Fibroblast of lung (primary cell): ENCODE data around the gene WBP11. TPM values are rescaled to one million over a fixed set of nuclear protein-coding genes. Genes with fewer than 3 reads are reported as not detected.

Source experiments
- DNase-seq, 2 donors: peaks; one replicate each; pipeline versions ENCODE4 v3.0.0 to v3.0.0-alpha.2; 2010; ENCODE audit warnings: low read depth in 2 of 2
- H2AFZ ChIP-seq: 2 replicates; pipeline ENCODE4 v1.5.1; 2012; ENCODE audit warnings: low read length, control low read depth, inconsistent platforms
- H3K27ac ChIP-seq: 2 replicates; pipeline ENCODE4 v1.5.1; 2011; ENCODE audit warnings: low read length, control low read depth; ENCODE audit not compliant: insufficient read depth
- H3K27me3 ChIP-seq: 2 replicates; pipeline ENCODE4 v1.5.1; 2011; ENCODE audit warnings: mild to moderate bottlenecking, low read length; ENCODE audit not compliant: control insufficient read depth, insufficient read depth
- H3K36me3 ChIP-seq: 2 replicates; pipeline ENCODE4 v1.5.1; 2011; ENCODE audit warnings: low read length; ENCODE audit not compliant: control insufficient read depth, insufficient read depth
- H3K4me1 ChIP-seq: 2 replicates; pipeline ENCODE4 v1.5.1; 2011; ENCODE audit warnings: low read length; ENCODE audit not compliant: control insufficient read depth, insufficient read depth; ENCODE audit errors: extremely low read depth
- H3K4me2 ChIP-seq: 2 replicates; pipeline ENCODE4 v1.5.1; 2011; ENCODE audit warnings: low read length, control low read depth; ENCODE audit not compliant: insufficient read depth; ENCODE audit errors: extremely low read depth
- H3K4me3 ChIP-seq, 4 experiments: fragments of 200-600 bp in 1 of 4; sonication (generic) in 1 of 4; replicated peaks in 1 of 4; 2 replicates each; pipeline ENCODE4 v1.5.1; 2011 to 2016; ENCODE audit warnings: low read length in 4 of 4, low read depth in 3 of 4, mild to moderate bottlenecking in 3 of 4, control low read depth in 2 of 4, inconsistent platforms in 1 of 4, mixed read lengths in 1 of 4; ENCODE audit not compliant: insufficient read depth in 1 of 4; ENCODE audit errors: control extremely low read depth in 1 of 4
- H3K79me2 ChIP-seq: 2 replicates; pipeline ENCODE4 v1.5.1; 2012; ENCODE audit warnings: mild to moderate bottlenecking, low read length, inconsistent platforms; ENCODE audit not compliant: control insufficient read depth, insufficient read depth
- H3K9ac ChIP-seq: 2 replicates; pipeline ENCODE4 v1.5.1; 2011; ENCODE audit warnings: mild to moderate bottlenecking, low read length, control low read depth; ENCODE audit not compliant: insufficient read depth
- H3K9me3 ChIP-seq: 2 replicates; pipeline ENCODE4 v1.5.1; 2012; ENCODE audit warnings: low read depth, low read length; ENCODE audit not compliant: control insufficient read depth, insufficient read depth
- H4K20me1 ChIP-seq: 2 replicates; pipeline ENCODE4 v1.5.1; 2011; ENCODE audit warnings: low read length; ENCODE audit not compliant: control insufficient read depth, insufficient read depth; ENCODE audit errors: extremely low read depth
- CTCF ChIP-seq, 2 donors: IDR thresholded peaks in 1 of 2; conservative IDR thresholded peaks in 1 of 2; 1 replicate in 1 of 2; 2 replicates in 1 of 2; pipeline ENCODE4 v1.5.1; 2011 to 2012; ENCODE audit warnings: low read length in 2 of 2, control low read depth in 1 of 2, inconsistent platforms in 1 of 2, low read depth in 1 of 2, mild to moderate bottlenecking in 1 of 2
- EZH2 ChIP-seq: IDR thresholded peaks from 2 replicates; pipeline ENCODE4 v1.5.1; 2012; ENCODE audit warnings: low read length, control low read depth, mild to moderate bottlenecking; ENCODE audit errors: missing control alignments
- polyA plus RNA-seq, 2 donors: library from polyadenylated mRNA; depleted of rRNA in 1 of 2; stranded (reverse) in 1 of 2; unstranded in 1 of 2; fragments of >200 nt; gene quantifications; 2 replicates each; pipeline ENCODE4 v1.2.1, GENCODE V29; 2011 to 2012; ENCODE audit warnings: missing spikeins in 1 of 2
- total RNA-seq: library from RNA; depleted of rRNA; stranded (reverse); fragments of >200 nt; gene quantifications from 2 replicates; pipeline ENCODE4 v1.2.1, GENCODE V29; 2014

Gene WBP11
- total and polyA plus RNA-seq, 2 donors (not counting 1 experiment from before 2014, with no cell fraction given), result 10.6 to 17.5 TPM

- no peaks in the 10 kb centered on the region for H3K9me3 ChIP-seq
- no peak overlapping the region for H3K4me3 ChIP-seq
- peak; percentile 31 to 64 for DNase-seq
- no peaks in the 10 kb centered on the region for H4K20me1 ChIP-seq
- no peak overlapping the region for H3K27ac ChIP-seq
- peaks cover 12% of the 10 kb centered on the region for H3K4me1 ChIP-seq
- TF ChIP-seq EZH2 (no peak), CTCF (conservative IDR thresholded peaks at IDR 0.05 in 1 of 2, IDR thresholded peaks at IDR 0.05 in 1 of 2; ENCODE audit: low read depth in 1 of 2, low read length in 2 of 2) (no peak)
- no peak overlapping the region for H2AFZ ChIP-seq
- no peak overlapping the region for H3K9ac ChIP-seq
- H3K79me2 ChIP-seq, result no peaks in the 10 kb centered on the region
- H3K36me3 ChIP-seq, result no peaks in the 10 kb centered on the region
- no peaks in the 10 kb centered on the region for H3K27me3 ChIP-seq
- peak overlapping the region; percentile 3 for H3K4me2 ChIP-seq
Measured at GRCh38 chr12:14833952-14834351, 30.7 kb upstream of the WBP11 start.

GRCh38 chr12:14833336-14833735 lies 30.1 kb upstream of the WBP11 start:
- no peaks in the 10 kb centered on the region for H3K9me3 ChIP-seq
- no peak for TF ChIP-seq CTCF (conservative IDR thresholded peaks at IDR 0.05 in 1 of 2, IDR thresholded peaks at IDR 0.05 in 1 of 2; ENCODE audit: low read depth in 1 of 2, low read length in 2 of 2)
- no peak for TF ChIP-seq EZH2
- no peak overlapping the region for H3K9ac ChIP-seq
- no peaks in the 10 kb centered on the region for H3K79me2 ChIP-seq
- no peak overlapping the region for H3K27ac ChIP-seq
- H3K27me3 ChIP-seq, result no peaks in the 10 kb centered on the region
- H4K20me1 ChIP-seq, result no peaks in the 10 kb centered on the region
- no peak for DNase-seq
- peaks cover 12% of the 10 kb centered on the region for H3K4me1 ChIP-seq
- H3K4me2 ChIP-seq, result no peak overlapping the region
- H3K4me3 ChIP-seq, result no peak overlapping the region
- no peak overlapping the region for H2AFZ ChIP-seq
- no peaks in the 10 kb centered on the region for H3K36me3 ChIP-seq

- TF ChIP-seq CTCF (conservative IDR thresholded peaks at IDR 0.05 in 1 of 2, IDR thresholded peaks at IDR 0.05 in 1 of 2; ENCODE audit: low read depth in 1 of 2, low read length in 2 of 2), result no peak
- TF ChIP-seq EZH2, result no peak
- peak in 1 of 2 donors; percentile 15 for DNase-seq
Measured at GRCh38 chr12:14828892-14829291, 25.6 kb upstream of the WBP11 start.

More at GRCh38 chr12:14828892-14829291, 25.6 kb upstream of the WBP11 start:
- Histone ChIP-seq H3K9me3 (no peaks in the 10 kb centered on the region), H3K36me3 (no peaks in the 10 kb centered on the region), H4K20me1 (no peaks in the 10 kb centered on the region), H2AFZ (no peak overlapping the region), H3K27me3 (no peaks in the 10 kb centered on the region), H3K4me2 (no peak overlapping the region), H3K4me1 (no peaks in the 10 kb centered on the region), H3K4me3 (no peak overlapping the region), H3K79me2 (no peaks in the 10 kb centered on the region), H3K9ac (no peak overlapping the region), H3K27ac (no peak overlapping the region)
